SK-N-SH (cell line): Measurements from ENCODE around the gene ZDHHC14. TPM values are rescaled to one million over a fixed set of nuclear protein-coding genes. Genes with fewer than 3 reads are reported as not detected.
A peak's percentile ranks its signal among the peaks of the same experiment; 100 is the strongest.

Experiments
- CTCF ChIA-PET: fragments of 300-600, 350-600 bp; formaldehyde crosslinking; extraction: SDS; loops from one replicate; lab custom pipeline; 2021; lab: Yijun Ruan, JAX
- POLR2A ChIA-PET: fragments of 350-600 bp; sonication (Branson Sonifier 250); formaldehyde crosslinking; extraction: SDS; loops from one replicate; lab custom pipeline; 2020; ENCODE audit warnings: antibody characterized with exemption, inconsistent platforms; lab: Yijun Ruan, JAX
- DNase-seq: peaks from one replicate; pipeline ENCODE4 v3.0.0; 2012
- H2AFZ ChIP-seq: fragments of 200-600 bp; sonication (generic); 2 replicates; pipeline ENCODE4 v1.8.1; 2016; ENCODE audit warnings: antibody characterized with exemption, mild to moderate bottlenecking, low read depth
- H3F3A ChIP-seq: fragments of 200-600 bp; sonication (generic); replicated peaks from 2 replicates; pipeline ENCODE3; 2016; ENCODE audit warnings: antibody characterized with exemption, mild to moderate bottlenecking; ENCODE audit not compliant: insufficient read depth
- H3K27ac ChIP-seq, 2 experiments: fragments of 200-500 bp in 1 of 2; fragments of 200-600 bp in 1 of 2; sonication (Bioruptor generic) in 1 of 2; sonication (generic), shearing (Covaris generic) in 1 of 2; 2 replicates each; pipeline versions ENCODE4 v1.5.1 to v1.6.1; 2014 to 2016; ENCODE audit warnings: low read depth in 2 of 2, inconsistent platforms in 1 of 2, low read length in 1 of 2, mild to moderate bottlenecking in 1 of 2, mixed read lengths in 1 of 2
- H3K27me3 ChIP-seq: fragments of 200-600 bp; sonication (generic), shearing (Covaris generic); 2 replicates; pipeline ENCODE4 v1.6.1; 2016; ENCODE audit warnings: mixed run types; ENCODE audit not compliant: insufficient read depth
- H3K36me3 ChIP-seq, 2 experiments: fragments of 200-500 bp in 1 of 2; fragments of 200-600 bp in 1 of 2; sonication (Bioruptor generic) in 1 of 2; sonication (generic) in 1 of 2; replicated peaks in 1 of 2; 2 replicates each; pipeline versions ENCODE3 to v1.5.1; 2014 to 2016; ENCODE audit warnings: low read length in 1 of 2, mild to moderate bottlenecking in 1 of 2; ENCODE audit not compliant: insufficient read depth in 2 of 2, control insufficient read depth in 1 of 2
- H3K4me1 ChIP-seq, 2 experiments: fragments of 200-500 bp in 1 of 2; fragments of 200-600 bp in 1 of 2; sonication (Bioruptor generic) in 1 of 2; sonication (generic), shearing (Covaris generic) in 1 of 2; 2 replicates each; pipeline versions ENCODE4 v1.5.1 to v1.6.1; 2014 to 2016; ENCODE audit warnings: low read depth in 1 of 2, low read length in 1 of 2, mixed run types in 1 of 2; ENCODE audit not compliant: insufficient read depth in 2 of 2, control insufficient read depth in 1 of 2
- H3K4me2 ChIP-seq: fragments of 200-600 bp; sonication (generic), shearing (Covaris generic); 2 replicates; pipeline ENCODE4 v1.6.1; 2017; ENCODE audit warnings: mixed run types
- H3K4me3 ChIP-seq, 2 experiments: fragments of 200-500 bp in 1 of 2; fragments of 200-600 bp in 1 of 2; sonication (Bioruptor generic) in 1 of 2; sonication (generic), shearing (Covaris generic) in 1 of 2; 2 replicates each; pipeline versions ENCODE4 v1.5.1 to v1.8.1; 2014 to 2016; ENCODE audit warnings: low read depth in 2 of 2, inconsistent platforms in 1 of 2, low read length in 1 of 2, mild to moderate bottlenecking in 1 of 2, mixed read lengths in 1 of 2, moderate library complexity in 1 of 2
- H3K79me2 ChIP-seq: fragments of 200-600 bp; sonication (generic); 2 replicates; pipeline ENCODE4 v1.8.1; 2017; ENCODE audit warnings: mild to moderate bottlenecking; ENCODE audit not compliant: insufficient read depth
- H3K9ac ChIP-seq: fragments of 200-600 bp; sonication (generic); 2 replicates; pipeline ENCODE4 v1.6.1; 2017; ENCODE audit warnings: mixed run types
- H3K9me2 ChIP-seq: fragments of 200-600 bp; sonication (generic); 2 replicates; pipeline ENCODE4 v1.6.1; 2017; ENCODE audit warnings: mixed run types
- H3K9me3 ChIP-seq: fragments of 200-600 bp; sonication (generic); 2 replicates; pipeline ENCODE4 v1.6.1; 2017; ENCODE audit warnings: mixed run types, mild to moderate bottlenecking, moderate library complexity
- H4K20me1 ChIP-seq: fragments of 200-600 bp; sonication (generic); 2 replicates; pipeline ENCODE4 v1.6.1; 2017; ENCODE audit warnings: mild to moderate bottlenecking, mixed run types; ENCODE audit not compliant: insufficient read depth
- CHD2 ChIP-seq: fragments of 150-350 bp; IDR thresholded peaks from 2 replicates; pipeline ENCODE4 v1.6.1; 2018; ENCODE audit warnings: low read length; ENCODE audit not compliant: partially characterized antibody
- EP300 ChIP-seq, 2 experiments: IDR thresholded peaks; 2 replicates each; pipeline versions ENCODE4 v1.4.0 to v1.6.1; 2012; ENCODE audit warnings: borderline replicate concordance in 1 of 2, low read depth in 1 of 2, low read length in 1 of 2
- FOXJ3 ChIP-seq: sonication (generic); formaldehyde crosslinking; IDR thresholded peaks from 2 replicates; pipeline ENCODE4 v1.5.1; 2020; ENCODE audit warnings: mild to moderate bottlenecking, missing genetic modification reagents
- GABPA ChIP-seq: IDR thresholded peaks from 2 replicates; pipeline ENCODE4 v1.4.0; 2012; ENCODE audit warnings: low read depth, mild to moderate bottlenecking
- IRF3 ChIP-seq: fragments of 150-350 bp; IDR thresholded peaks from 2 replicates; pipeline ENCODE4 v1.6.1; 2016; ENCODE audit warnings: mild to moderate bottlenecking, low read depth, low read length
- MAX ChIP-seq: IDR thresholded peaks from 2 replicates; pipeline ENCODE4 v1.4.0; 2012; ENCODE audit warnings: low read depth
- MEF2A ChIP-seq: IDR thresholded peaks from 2 replicates; pipeline ENCODE4 v1.4.0; 2012; ENCODE audit warnings: low read depth, borderline replicate concordance
- MXI1 ChIP-seq: IDR thresholded peaks from 2 replicates; pipeline ENCODE4 v1.6.1; 2012; ENCODE audit warnings: mild to moderate bottlenecking, low read depth, low read length, improper control_type of control experiment
- NRF1 ChIP-seq: IDR thresholded peaks from 2 replicates; pipeline ENCODE4 v1.6.1; 2012; ENCODE audit warnings: low read depth, mild to moderate bottlenecking, low read length
- PBX3 ChIP-seq: IDR thresholded peaks from 2 replicates; pipeline ENCODE4; 2012
- POLR2AphosphoS5 ChIP-seq: IDR thresholded peaks from 2 replicates; pipeline ENCODE4 v1.6.1; 2012; ENCODE audit warnings: low read depth, low read length
- RAD21 ChIP-seq: IDR thresholded peaks from 2 replicates; pipeline ENCODE4 v1.6.1; 2012; ENCODE audit warnings: mild to moderate bottlenecking, low read length
- SIN3A ChIP-seq: IDR thresholded peaks from 2 replicates; pipeline ENCODE4 v1.6.1; 2012; ENCODE audit warnings: low read depth, mild to moderate bottlenecking, low read length, moderate library complexity, borderline replicate concordance
- TEAD4 ChIP-seq: IDR thresholded peaks from 2 replicates; pipeline ENCODE4 v1.4.0; 2012; ENCODE audit warnings: mild to moderate bottlenecking, borderline replicate concordance; ENCODE audit not compliant: insufficient read depth
- ZBTB33 ChIP-seq: IDR thresholded peaks from 2 replicates; pipeline ENCODE4 v1.4.0; 2012; ENCODE audit warnings: low read depth, borderline replicate concordance
- WGBS: methylation state at CpG from one replicate; pipeline ENCODE4 v1.1.6; 2017; ENCODE audit warnings: low lambda C conversion rate; 5-methylcytosine and 5-hydroxymethylcytosine counted together
- polyA plus RNA-seq, 3 experiments: library from polyadenylated mRNA; depleted of rRNA; stranded (reverse); fragments of >200 nt; gene quantifications; 2 replicates each; pipeline ENCODE4 v1.2.3, GENCODE V29; 2012

The ZDHHC14 gene
- polyA plus RNA-seq, 1 of the 3 experiments (the other 2 are of a cell fraction), result 5.4 TPM

GRCh38 chr6:157460182-157460999 is 79.4 kb downstream of the ZDHHC14 start:
- Histone ChIP-seq H3K27me3 (no peaks in the 10 kb centered on the region), H3K36me3 (no peaks in the 10 kb centered on the region), H2AFZ (no peak overlapping the region), H3K79me2 (no peaks in the 10 kb centered on the region), H3K9me2 (no peaks in the 10 kb centered on the region), H3F3A (peaks cover 8% of the 10 kb centered on the region), H3K9ac (no peak overlapping the region), H3K27ac (peak overlapping the region in 1 of 2 experiments; percentile 15; a peak in 1 of 4 replicates), H3K4me3 (no peak overlapping the region), H3K4me1 (peaks cover 3 to 4% of the 10 kb centered on the region in 2 experiments; a peak in 1 of 4 replicates), H4K20me1 (no peaks in the 10 kb centered on the region), H3K4me2 (peak overlapping the region; percentile 37; the same call in 1 of the 2 replicates), H3K9me3 (no peaks in the 10 kb centered on the region)
- TF ChIP-seq CHD2, result no peak
- ChIA-PET CTCF (interaction anchor here (0.6 kb wide), 1 partner anchor 990 kb away, joined by 4 read pairs; no protein-coding TSS in a partner anchor), POLR2A (no interaction called here)
- 82% methylated on average over 8 of the region's 9 CpGs for WGBS
- DNase-seq, result no peak

- H3K9me3 ChIP-seq, result no peaks in the 10 kb centered on the region
- DNase-seq, result no peak
- H3F3A ChIP-seq, result peaks cover 8% of the 10 kb centered on the region
- H3K27ac ChIP-seq, result peak overlapping the region in 1 of 2 experiments; percentile 15; a peak in 1 of 4 replicates
- WGBS, result 88% methylated on average over 12 of the region's 17 CpGs
- POLR2A ChIA-PET, result no interaction called here
- H4K20me1 ChIP-seq, result no peaks in the 10 kb centered on the region
- no peaks in the 10 kb centered on the region for H3K79me2 ChIP-seq
- peaks cover 3 to 6% of the 10 kb centered on the region in 2 experiments; a peak in 1 of 4 replicates for H3K4me1 ChIP-seq
- no peaks in the 10 kb centered on the region for H3K27me3 ChIP-seq
- H3K4me2 ChIP-seq, result peak overlapping the region; percentile 37; the same call in 1 of the 2 replicates
- no peaks in the 10 kb centered on the region for H3K36me3 ChIP-seq
- CTCF ChIA-PET, result interaction anchor here (1.4 kb wide), 1 partner anchor 23 kb away, joined by 3 read pairs; no protein-coding TSS in a partner anchor
- H3K9ac ChIP-seq, result no peak overlapping the region
- H3K4me3 ChIP-seq, result no peak overlapping the region
- no peaks in the 10 kb centered on the region for H3K9me2 ChIP-seq
- no peak overlapping the region for H2AFZ ChIP-seq
- TF ChIP-seq RAD21 (no peak), IRF3 (no peak), MAX (no peak), TEAD4 (no peak), EP300 (IDR thresholded peaks at IDR 0.05; ENCODE audit: borderline replicate concordance in 1 of 2, low read depth in 1 of 2, low read length in 1 of 2) (no peak), PBX3 (no peak), ZBTB33 (no peak), POLR2AphosphoS5 (no peak), SIN3A (no peak), CHD2 (no peak), NRF1 (no peak), MEF2A (no peak), FOXJ3 (CRISPR knock-in tag) (no peak), GABPA (no peak), MXI1 (no peak)
Observed at GRCh38 chr6:157461000-157461915, 80.3 kb downstream of the ZDHHC14 start.
